Body of pancreas (tissue), 4 donors: ENCODE data around the gene PIK3CD.

Experiments
- POLR2A ChIP-seq, 3 donors: fragments of 450-650 bp; IDR thresholded peaks; one replicate each; pipeline ENCODE4 v1.6.1; 2016; ENCODE audit warnings: antibody characterized with exemption in 3 of 3, mild to moderate bottlenecking in 2 of 3
- TF ChIP-seq, protein P1 (sequence below), 7 experiments: fragments of 450-650 bp in 4 of 7; fragments of 200-600 bp in 3 of 7; sonication (generic) in 3 of 7; IDR thresholded peaks; one replicate each; pipeline ENCODE4 v1.5.1; 2016 to 2019; ENCODE audit warnings: antibody characterized with exemption in 7 of 7

DNA sequence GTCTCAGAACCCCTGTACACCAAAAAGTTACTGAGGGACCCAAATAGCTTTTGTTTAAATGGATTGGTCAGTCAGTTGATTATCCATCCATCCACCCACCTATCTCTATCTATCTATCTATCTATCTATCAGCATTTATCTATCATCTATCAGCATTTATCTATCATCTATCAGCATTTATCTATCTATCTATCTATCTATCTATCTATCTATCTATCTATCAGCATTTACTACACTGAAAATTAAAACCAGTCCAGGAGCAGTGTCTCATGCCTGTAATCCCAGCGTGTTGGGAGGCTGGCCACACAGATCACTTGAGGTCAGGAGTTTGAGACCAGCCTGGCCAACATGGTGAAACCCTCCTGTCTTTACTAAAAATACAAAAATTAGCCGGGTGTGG is 125.2 kb downstream of the PIK3CD start:
- TF ChIP-seq, protein P1, sequence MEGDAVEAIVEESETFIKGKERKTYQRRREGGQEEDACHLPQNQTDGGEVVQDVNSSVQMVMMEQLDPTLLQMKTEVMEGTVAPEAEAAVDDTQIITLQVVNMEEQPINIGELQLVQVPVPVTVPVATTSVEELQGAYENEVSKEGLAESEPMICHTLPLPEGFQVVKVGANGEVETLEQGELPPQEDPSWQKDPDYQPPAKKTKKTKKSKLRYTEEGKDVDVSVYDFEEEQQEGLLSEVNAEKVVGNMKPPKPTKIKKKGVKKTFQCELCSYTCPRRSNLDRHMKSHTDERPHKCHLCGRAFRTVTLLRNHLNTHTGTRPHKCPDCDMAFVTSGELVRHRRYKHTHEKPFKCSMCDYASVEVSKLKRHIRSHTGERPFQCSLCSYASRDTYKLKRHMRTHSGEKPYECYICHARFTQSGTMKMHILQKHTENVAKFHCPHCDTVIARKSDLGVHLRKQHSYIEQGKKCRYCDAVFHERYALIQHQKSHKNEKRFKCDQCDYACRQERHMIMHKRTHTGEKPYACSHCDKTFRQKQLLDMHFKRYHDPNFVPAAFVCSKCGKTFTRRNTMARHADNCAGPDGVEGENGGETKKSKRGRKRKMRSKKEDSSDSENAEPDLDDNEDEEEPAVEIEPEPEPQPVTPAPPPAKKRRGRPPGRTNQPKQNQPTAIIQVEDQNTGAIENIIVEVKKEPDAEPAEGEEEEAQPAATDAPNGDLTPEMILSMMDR (IDR thresholded peaks at IDR 0.05), result no peak
- no peak for TF ChIP-seq POLR2A (IDR thresholded peaks at IDR 0.05)
